ENCODE results near the gene SHB. TPM values are rescaled to one million over a fixed set of nuclear protein-coding genes. Genes with fewer than 3 reads are reported as not detected.

Gene SHB
- total RNA-seq, 1 experiment from 2014 or later = 28.7 TPM

- ATAC-seq (no peak), DNase-seq (ENCODE audit: low read depth, low spot score) (no peak)
- no peaks in the 10 kb centered on the region for H3K9me2 ChIP-seq (ENCODE audit: insufficient read depth)
- ChIA-PET RAD21 (ENCODE audit: low non-redundant PET in 1 of 2, low total read pairs in 2 of 2, uncharacterized antibody in 2 of 2, unreplicated experiment in 2 of 2) (no interaction called here), POLR2A (no interaction called here), CTCF (interaction anchor here (4.9 kb wide), 1 partner anchor 352 kb away, joined by 54 read pairs; no protein-coding TSS in a partner anchor)
- no TSS peak for BruUV-seq (replicated peaks)
- intact Hi-C loops (cut with micrococcal nuclease) = loop anchor here (5.0 kb wide), 1 partner anchor 41 kb away; no protein-coding TSS in a partner anchor
- no peak overlapping the region for H3K9ac ChIP-seq (ENCODE audit: low read length)
- no peaks in the 10 kb centered on the region for H3K36me3 ChIP-seq (ENCODE audit: control insufficient read depth in 1 of 2, insufficient read depth in 2 of 2, low read length in 2 of 2)
- no peak overlapping the region for H3K27ac ChIP-seq (ENCODE audit: low read depth, low read length)
- no peaks in the 10 kb centered on the region for H3K27me3 ChIP-seq (ENCODE audit: insufficient read depth, low read length)
- no peaks in the 10 kb centered on the region for H3K79me2 ChIP-seq (ENCODE audit: insufficient read depth, low read length)
- H3K4me1 ChIP-seq (ENCODE audit: control insufficient read depth in 1 of 2, insufficient read depth in 2 of 2, low read length in 2 of 2) = peaks cover 0 to 5% of the 10 kb centered on the region in 2 experiments; a peak in 1 of 4 replicates
- H4K20me1 ChIP-seq (ENCODE audit: insufficient read depth) = no peaks in the 10 kb centered on the region
- no peak overlapping the region for H3K4me3 ChIP-seq (replicated peaks in 1 of 2; ENCODE audit: low read depth in 1 of 2, low read length in 2 of 2)
- TF ChIP-seq FOSL1 (IDR thresholded peaks at IDR 0.05; ENCODE audit: low read depth) (no peak), POLR2A (IDR thresholded peaks at IDR 0.05; ENCODE audit: borderline replicate concordance, extremely low read depth, insufficient read depth, insufficient read length) (no peak), EZH2phosphoT487 (IDR thresholded peaks at IDR 0.05; ENCODE audit: borderline replicate concordance) (no peak), EGR1 (IDR thresholded peaks at IDR 0.05; ENCODE audit: low read depth) (no peak), RAD21 (IDR thresholded peaks at IDR 0.05; ENCODE audit: low read depth) (no peak), ZFX (IDR thresholded peaks at IDR 0.05) (no peak), TCF7L2 (IDR thresholded peaks at IDR 0.05; ENCODE audit: borderline replicate concordance, extremely low read depth, insufficient read depth, insufficient read length) (no peak), YY1 (IDR thresholded peaks at IDR 0.05; ENCODE audit: extremely low read depth, insufficient replicate concordance, low read depth, low read length) (no peak), MAX (IDR thresholded peaks at IDR 0.05) (no peak), SRF (IDR thresholded peaks at IDR 0.05; ENCODE audit: low read depth) (no peak), POLR2AphosphoS5 (IDR thresholded peaks at IDR 0.05; ENCODE audit: low read depth, low read length) (no peak), CEBPB (IDR thresholded peaks at IDR 0.05; ENCODE audit: low read depth) (no peak), EZH2 (IDR thresholded peaks at IDR 0.05) (no peak), ZNF274 (IDR thresholded peaks at IDR 0.05; ENCODE audit: low read depth, low read length) (no peak)
- no peak overlapping the region for H3K4me2 ChIP-seq (ENCODE audit: low read length)
- no peak overlapping the region for H2AFZ ChIP-seq (ENCODE audit: low read depth, low read length, poor library complexity, severe bottlenecking)
- no peaks in the 10 kb centered on the region for H3K9me3 ChIP-seq (ENCODE audit: control insufficient read depth in 1 of 2, insufficient read depth in 1 of 2, low read depth in 1 of 2, low read length in 2 of 2)
These were observed 157.8 kb downstream of the SHB start for GRCh38 chr9:37911271-37911681.
